KMS-11 (cell line): Measurements from ENCODE around the gene PRR14L.

Experiments
- H2AFZ ChIP-seq: fragments of 200-600 bp; sonication (generic); 2 replicates; pipeline ENCODE4 v1.6.1; 2016; ENCODE audit warnings: antibody characterized with exemption, mixed run types, low read depth
- H3K27ac ChIP-seq: fragments of 200-600 bp; sonication (generic); 2 replicates; pipeline ENCODE4 v1.6.1; 2016; ENCODE audit warnings: mild to moderate bottlenecking, mixed run types
- H3K27me3 ChIP-seq: fragments of 200-600 bp; sonication (generic); 2 replicates; pipeline ENCODE4 v1.6.1; 2017; ENCODE audit warnings: mild to moderate bottlenecking, low read depth, mixed run types, moderate library complexity; ENCODE audit not compliant: insufficient read depth
- H3K36me3 ChIP-seq: fragments of 200-600 bp; sonication (generic); 2 replicates; pipeline ENCODE4 v1.6.1; 2017; ENCODE audit warnings: mild to moderate bottlenecking, mixed run types; ENCODE audit not compliant: insufficient read depth
- H3K4me1 ChIP-seq: fragments of 200-600 bp; sonication (generic); 2 replicates; pipeline ENCODE4 v1.6.1; 2016; ENCODE audit warnings: mild to moderate bottlenecking, low read depth, mixed run types; ENCODE audit not compliant: poor library complexity, severe bottlenecking
- H3K4me2 ChIP-seq: fragments of 200-600 bp; sonication (generic); 2 replicates; pipeline ENCODE4 v1.7.0; 2016; ENCODE audit warnings: mild to moderate bottlenecking, mixed run types
- H3K4me3 ChIP-seq: fragments of 200-600 bp; sonication (generic); IDR thresholded peaks from 2 replicates; pipeline ENCODE4 v1.6.1; 2017; ENCODE audit warnings: low read depth, low read length, mixed read lengths; ENCODE audit not compliant: insufficient read depth
- H3K79me2 ChIP-seq: fragments of 200-600 bp; sonication (generic); 2 replicates; pipeline ENCODE4 v1.6.1; 2016; ENCODE audit warnings: low read depth, mixed run types; ENCODE audit not compliant: insufficient read depth
- H3K9ac ChIP-seq: fragments of 200-600 bp; sonication (generic); 2 replicates; pipeline ENCODE4 v1.6.1; 2016; ENCODE audit warnings: mild to moderate bottlenecking, mixed run types
- H4K20me1 ChIP-seq: fragments of 200-600 bp; sonication (generic); 2 replicates; pipeline ENCODE4 v1.6.1; 2016; ENCODE audit warnings: mild to moderate bottlenecking, mixed run types; ENCODE audit not compliant: insufficient read depth
- CTCF ChIP-seq: fragments of 200-600 bp; sonication (generic); conservative IDR thresholded peaks from 2 replicates; pipeline ENCODE4 v1.6.1; 2017; ENCODE audit warnings: low read depth, mild to moderate bottlenecking, antibody characterized with exemption, low read length, moderate library complexity, mixed read lengths

PRR14L gene

GRCh38 chr22:31637447-31637890, 112.5 kb downstream of the PRR14L start:
- no peak for TF ChIP-seq CTCF
- H3K4me2 ChIP-seq = no peak overlapping the region
- H3K27me3 ChIP-seq = no peaks in the 10 kb centered on the region
- no peak overlapping the region for H3K4me3 ChIP-seq
- no peak overlapping the region for H3K27ac ChIP-seq
- peaks cover 19% of the 10 kb centered on the region for H3K4me1 ChIP-seq
- H2AFZ ChIP-seq = no peak overlapping the region
- H3K79me2 ChIP-seq = peaks cover 10% of the 10 kb centered on the region; the same call in 1 of the 2 replicates
- H4K20me1 ChIP-seq = no peaks in the 10 kb centered on the region
- H3K36me3 ChIP-seq = no peaks in the 10 kb centered on the region
- H3K9ac ChIP-seq = no peak overlapping the region

- peaks cover 8% of the 10 kb centered on the region; the same call in 1 of the 2 replicates for H3K79me2 ChIP-seq
- H2AFZ ChIP-seq = no peak overlapping the region
- no peak overlapping the region for H3K4me2 ChIP-seq
- peaks cover 19% of the 10 kb centered on the region for H3K4me1 ChIP-seq
- H3K27me3 ChIP-seq = no peaks in the 10 kb centered on the region
- H3K27ac ChIP-seq = no peak overlapping the region
- no peak for TF ChIP-seq CTCF
- no peaks in the 10 kb centered on the region for H4K20me1 ChIP-seq
- no peak overlapping the region for H3K9ac ChIP-seq
- H3K4me3 ChIP-seq = no peak overlapping the region
- H3K36me3 ChIP-seq = no peaks in the 10 kb centered on the region
These were observed 114.2 kb downstream of the PRR14L start for GRCh38 chr22:31635638-31636306.

- TF ChIP-seq CTCF = no peak
- H3K4me2 ChIP-seq = no peak overlapping the region
- no peak overlapping the region for H3K4me3 ChIP-seq
- H4K20me1 ChIP-seq = no peaks in the 10 kb centered on the region
- H3K27ac ChIP-seq = no peak overlapping the region
- H3K27me3 ChIP-seq = no peaks in the 10 kb centered on the region
- peaks cover 33% of the 10 kb centered on the region for H3K79me2 ChIP-seq
- no peaks in the 10 kb centered on the region for H3K36me3 ChIP-seq
- H3K4me1 ChIP-seq = peaks cover 14% of the 10 kb centered on the region
- H3K9ac ChIP-seq = no peak overlapping the region
- no peak overlapping the region for H2AFZ ChIP-seq
These were observed 118.5 kb downstream of the PRR14L start for GRCh38 chr22:31631436-31631835.
